MCF 10A (cell line): ENCODE measurements around the gene RELN. TPM values are rescaled to one million over a fixed set of nuclear protein-coding genes. Genes with fewer than 3 reads are reported as not detected.
A peak's percentile ranks its signal among the peaks of the same experiment; 100 is the strongest.

Source experiments
- BruUV-seq: library from RNA; stranded (reverse); fragments of 400-500 nt; replicated peaks from 2 replicates; lab custom pipeline; 2021; lab: Mats Ljungman, UMichigan
- CTCF ChIA-PET: fragments of 300-600 bp; sonication (Branson Sonifier 250); formaldehyde crosslinking; extraction: SDS; loops from one replicate; lab custom pipeline; 2021; ENCODE audit warnings: antibody characterized with exemption, inconsistent platforms; lab: Yijun Ruan, JAX
- POLR2A ChIA-PET: fragments of 300-600, 350-650 bp; sonication (Branson Sonifier 250); formaldehyde crosslinking; extraction: SDS; loops from one replicate; lab custom pipeline; 2020; ENCODE audit warnings: antibody characterized with exemption, inconsistent platforms; lab: Yijun Ruan, JAX
- DNase-seq: peaks from one replicate; pipeline ENCODE4 v3.0.0-alpha.2; 2018; ENCODE audit not compliant: unreplicated experiment
- H3K27ac Mint-ChIP-seq: one replicate; pipeline ENCODE4 v1.8.0; 2022; ENCODE audit warnings: mild to moderate bottlenecking, low read depth, mixed read lengths; ENCODE audit not compliant: unreplicated experiment
- H3K27me3 Mint-ChIP-seq: one replicate; pipeline ENCODE4 v1.8.0; 2022; ENCODE audit warnings: mixed read lengths; ENCODE audit not compliant: insufficient read depth, unreplicated experiment
- H3K36me3 Mint-ChIP-seq: one replicate; pipeline ENCODE4 v1.8.0; 2022; ENCODE audit warnings: mild to moderate bottlenecking, moderate library complexity, mixed read lengths; ENCODE audit not compliant: insufficient read depth, unreplicated experiment
- H3K4me1 Mint-ChIP-seq: one replicate; pipeline ENCODE4 v1.8.0; 2022; ENCODE audit warnings: mixed read lengths; ENCODE audit not compliant: insufficient read depth, unreplicated experiment
- H3K4me3 Mint-ChIP-seq: one replicate; pipeline ENCODE4 v1.8.0; 2022; ENCODE audit warnings: mild to moderate bottlenecking, moderate library complexity, mixed read lengths; ENCODE audit not compliant: unreplicated experiment
- H3K9me3 Mint-ChIP-seq: one replicate; pipeline ENCODE4 v1.8.0; 2022; ENCODE audit warnings: mixed read lengths; ENCODE audit not compliant: unreplicated experiment
- CTCF ChIP-seq: fragments of 200-600 bp; IDR thresholded peaks from one replicate; pipeline ENCODE4 v1.8.0; 2022; ENCODE audit warnings: antibody characterized with exemption, mild to moderate bottlenecking; ENCODE audit not compliant: unreplicated experiment
- intact Hi-C: fragments of 100-400 bp; cut with micrococcal nuclease; formaldehyde crosslinking; loops from 2 replicates; pipeline ENCODE4 v1.14.1; 2022
- total RNA-seq: library from RNA; stranded (reverse); gene quantifications from 2 replicates; pipeline ENCODE4 v1.2.3, GENCODE V29; 2022

The RELN gene
- total RNA-seq, 1 experiment from 2014 or later, result not detected

DNA sequence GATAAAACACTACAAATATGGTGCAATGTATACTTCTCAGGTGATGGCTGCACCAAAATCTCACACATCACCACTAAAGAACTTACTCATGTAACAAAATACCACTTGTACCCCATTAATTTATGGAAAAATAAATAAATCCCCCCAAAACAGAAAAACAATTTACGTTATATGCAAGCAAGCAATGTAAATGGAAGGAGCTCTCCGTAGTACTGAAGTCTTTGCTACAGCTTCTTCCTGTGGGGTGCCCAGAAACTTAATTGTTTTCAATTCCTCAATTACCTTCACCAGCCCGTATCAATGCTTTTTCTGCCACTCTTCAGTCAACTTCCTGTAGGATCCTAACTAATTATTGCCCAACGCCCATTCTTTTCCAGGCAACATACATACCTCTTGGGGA lies 138.1 kb downstream of the RELN start:
- ChIA-PET CTCF (no interaction called here), POLR2A (no interaction called here)
- no peaks in the 10 kb centered on the region for H3K36me3 Mint-ChIP-seq
- BruUV-seq, result no TSS peak
- H3K27me3 Mint-ChIP-seq, result peaks cover 13% of the 10 kb centered on the region
- no peak overlapping the region for H3K27ac Mint-ChIP-seq
- no peaks in the 10 kb centered on the region for H3K9me3 Mint-ChIP-seq
- intact Hi-C loops, result no loop called here
- TF ChIP-seq CTCF, result no peak
- peak; percentile 14 for DNase-seq
- H3K4me1 Mint-ChIP-seq, result no peaks in the 10 kb centered on the region
- H3K4me3 Mint-ChIP-seq, result no peak overlapping the region

- Mint-ChIP-seq H3K27me3 (no peaks in the 10 kb centered on the region), H3K9me3 (peaks cover 7% of the 10 kb centered on the region), H3K4me1 (no peaks in the 10 kb centered on the region), H3K27ac (no peak overlapping the region), H3K4me3 (no peak overlapping the region), H3K36me3 (no peaks in the 10 kb centered on the region)
- ChIA-PET POLR2A (no interaction called here), CTCF (interaction anchor here (0.7 kb wide), 1 partner anchor 94 kb away, joined by 3 read pairs; no protein-coding TSS in a partner anchor)
- no TSS peak for BruUV-seq
- intact Hi-C loops, result no loop called here
- DNase-seq, result no peak
- TF ChIP-seq CTCF, result no peak
These were observed 145.6 kb downstream of the RELN start for GRCh38 chr7:103843689-103844480.

- H3K27ac Mint-ChIP-seq, result no peak overlapping the region
- no peak overlapping the region for H3K4me3 Mint-ChIP-seq
- BruUV-seq, result no TSS peak
- H3K4me1 Mint-ChIP-seq, result no peaks in the 10 kb centered on the region
- DNase-seq, result no peak
- H3K36me3 Mint-ChIP-seq, result no peaks in the 10 kb centered on the region
- intact Hi-C loops, result no loop called here
- ChIA-PET CTCF (interaction anchor here (0.7 kb wide), 1 partner anchor 57 kb away, joined by 3 read pairs; no protein-coding TSS in a partner anchor), POLR2A (no interaction called here)
- H3K27me3 Mint-ChIP-seq, result peaks cover 43% of the 10 kb centered on the region
- TF ChIP-seq CTCF, result no peak
- no peaks in the 10 kb centered on the region for H3K9me3 Mint-ChIP-seq
These were observed 156.1 kb downstream of the RELN start for GRCh38 chr7:103833401-103833800.

- POLR2A ChIA-PET, result no interaction called here
- no TSS peak for BruUV-seq
- H3K27ac Mint-ChIP-seq, result no peak overlapping the region
These were observed 157.0 kb downstream of the RELN start for GRCh38 chr7:103832438-103832837.

More at GRCh38 chr7:103832438-103832837, 157.0 kb downstream of the RELN start:
- no peaks in the 10 kb centered on the region for H3K9me3 Mint-ChIP-seq
- no peak for DNase-seq
- H3K36me3 Mint-ChIP-seq, result no peaks in the 10 kb centered on the region
- CTCF ChIA-PET, result no interaction called here
- no peak for TF ChIP-seq CTCF
- intact Hi-C loops, result no loop called here
- H3K27me3 Mint-ChIP-seq, result peaks cover 52% of the 10 kb centered on the region
- no peak overlapping the region for H3K4me3 Mint-ChIP-seq
- H3K4me1 Mint-ChIP-seq, result no peaks in the 10 kb centered on the region
